Neural progenitor cell (in vitro differentiated cells): ENCODE data around the gene CDC5L. TPM values are rescaled to one million over a fixed set of nuclear protein-coding genes. Genes with fewer than 3 reads are reported as not detected.

Source experiments
- DNase-seq: peaks from one replicate; pipeline ENCODE4 v3.0.0-alpha.2; 2016; ENCODE audit warnings: low spot score
- H2AFZ ChIP-seq: fragments of 200-600 bp; sonication (generic); replicated peaks from 2 replicates; pipeline ENCODE4 v1.6.1; 2016; ENCODE audit warnings: antibody characterized with exemption
- H3F3A ChIP-seq: fragments of 200-600 bp; sonication (generic); 2 replicates; pipeline ENCODE4 v1.6.1; 2016; ENCODE audit warnings: antibody characterized with exemption, low read depth
- H3K27ac ChIP-seq: fragments of 200-600 bp; sonication (generic); 2 replicates; pipeline ENCODE4 v1.5.1; 2016; ENCODE audit warnings: mild to moderate bottlenecking
- H3K27me3 ChIP-seq: fragments of 200-600 bp; sonication (generic); 2 replicates; pipeline ENCODE4 v1.6.1; 2016; ENCODE audit warnings: mild to moderate bottlenecking, moderate library complexity
- H3K36me3 ChIP-seq: fragments of 200-600 bp; sonication (generic); 2 replicates; pipeline ENCODE4 v1.5.1; 2016
- H3K4me1 ChIP-seq: fragments of 200-600 bp; sonication (generic); 2 replicates; pipeline ENCODE4 v1.6.1; 2016; ENCODE audit warnings: mixed run types
- H3K4me2 ChIP-seq: fragments of 200-600 bp; sonication (generic); 2 replicates; pipeline ENCODE4 v1.6.1; 2016
- H3K4me3 ChIP-seq: fragments of 200-600 bp; sonication (generic); 2 replicates; pipeline ENCODE4 v1.5.1; 2016
- H3K79me2 ChIP-seq: fragments of 200-600 bp; sonication (generic); 2 replicates; pipeline ENCODE4 v1.6.1; 2016; ENCODE audit warnings: low read depth
- H3K9ac ChIP-seq: fragments of 200-600 bp; sonication (generic); 2 replicates; pipeline ENCODE4 v1.6.1; 2016
- H3K9me3 ChIP-seq: fragments of 200-600 bp; sonication (generic); 2 replicates; pipeline ENCODE4 v1.5.1; 2016; ENCODE audit warnings: low read depth
- H4K20me1 ChIP-seq: fragments of 200-600 bp; sonication (generic); 2 replicates; pipeline ENCODE4 v1.6.1; 2016; ENCODE audit warnings: low read depth
- H3K27ac Mint-ChIP-seq: 3 replicates; pipeline ENCODE4 v1.8.0; 2021; ENCODE audit warnings: mixed read lengths
- H3K27me3 Mint-ChIP-seq: 2 replicates; pipeline ENCODE4 v1.8.0; 2022; ENCODE audit warnings: low read depth, mild to moderate bottlenecking, inconsistent platforms, moderate library complexity, mixed read lengths; ENCODE audit not compliant: insufficient read depth
- H3K36me3 Mint-ChIP-seq: 3 replicates; pipeline ENCODE4 v1.8.0; 2021; ENCODE audit warnings: mixed read lengths
- H3K4me1 Mint-ChIP-seq: 3 replicates; pipeline ENCODE4 v1.8.0; 2021; ENCODE audit warnings: mixed read lengths
- H3K4me3 Mint-ChIP-seq: 3 replicates; pipeline ENCODE4 v1.8.0; 2021; ENCODE audit warnings: mild to moderate bottlenecking, moderate library complexity, mixed read lengths
- H3K9me3 Mint-ChIP-seq: 3 replicates; pipeline ENCODE4 v1.8.0; 2020; ENCODE audit warnings: mixed read lengths
- CTCF ChIP-seq: fragments of 200-600 bp; sonication (generic); IDR thresholded peaks from 2 replicates; pipeline ENCODE4 v1.5.1; 2017; ENCODE audit warnings: antibody characterized with exemption, mild to moderate bottlenecking
- EZH2 ChIP-seq: fragments of 200-600 bp; sonication (generic); IDR thresholded peaks from 2 replicates; pipeline ENCODE4 v1.6.1; 2017; ENCODE audit warnings: antibody characterized with exemption, mild to moderate bottlenecking, moderate library complexity
- EZH2phosphoT487 ChIP-seq: fragments of 200-600 bp; sonication (generic); IDR thresholded peaks from 2 replicates; pipeline ENCODE4 v1.6.1; 2017; ENCODE audit warnings: antibody characterized with exemption
- microRNA-seq: library from miRNA; unstranded; fragments of <30 nt; microRNA quantifications from one replicate; pipeline ENCODE4, GENCODE V29; 2016
- small RNA-seq: library from RNA; depleted of rRNA; stranded (forward); fragments of <200 nt; gene quantifications from one replicate; pipeline ENCODE3, GENCODE V24; 2015
- total RNA-seq: library from RNA; depleted of rRNA; stranded (reverse); fragments of >200 nt; gene quantifications from 2 replicates; pipeline ENCODE4 v1.2.3, GENCODE V29; 2015; ENCODE audit warnings: low replicate concordance

The CDC5L gene
- total RNA-seq, 1 donor from 2014 or later, result 53.6 TPM

GRCh38 chr6:44499609-44500008, 112.1 kb downstream of the CDC5L start:
- Histone ChIP-seq H3K27me3 (no peaks in the 10 kb centered on the region), H2AFZ (no peak overlapping the region), H3K4me3 (no peak overlapping the region), H3K9me3 (no peaks in the 10 kb centered on the region), H3K79me2 (no peaks in the 10 kb centered on the region), H3K9ac (no peak overlapping the region), H3F3A (no peaks in the 10 kb centered on the region), H3K27ac (no peak overlapping the region), H4K20me1 (no peaks in the 10 kb centered on the region), H3K36me3 (no peaks in the 10 kb centered on the region), H3K4me1 (peaks cover 4% of the 10 kb centered on the region), H3K4me2 (no peak overlapping the region)
- no peak overlapping the region for H3K27ac Mint-ChIP-seq
- DNase-seq, result no peak
- TF ChIP-seq EZH2phosphoT487, result no peak
- no peak for TF ChIP-seq CTCF
- TF ChIP-seq EZH2, result no peak
- peaks cover 15% of the 10 kb centered on the region for H3K4me1 Mint-ChIP-seq
- peaks cover 6% of the 10 kb centered on the region for H3K27me3 Mint-ChIP-seq
- no peaks in the 10 kb centered on the region for H3K36me3 Mint-ChIP-seq
- peaks cover 10% of the 10 kb centered on the region for H3K9me3 Mint-ChIP-seq
- no peak overlapping the region for H3K4me3 Mint-ChIP-seq

Small RNAs within 50 kb of the gene (microRNA-seq; reads per million reads assigned to microRNA genes)
- not detected for gene MIR4642

Small RNAs within 50 kb of the gene (small RNA-seq; reads per million reads assigned to genes)
- not detected for gene MIR4642

Other genes with a start within 250 kb of the CDC5L start
- 0.40 and 0.49 TPM in 2 replicates for gene CAPN11, start 228.9 kb upstream of the CDC5L start, total RNA-seq
- gene MYMX, start 170.8 kb upstream of the CDC5L start, total RNA-seq, result 0.54 and 1.5 TPM in 2 replicates
- gene SLC29A1, start 164.1 kb upstream of the CDC5L start, total RNA-seq, result 34.8 and 69.7 TPM in 2 replicates
- gene HSP90AB1, start 140.6 kb upstream of the CDC5L start, total RNA-seq, result 1,851 and 2,068 TPM in 2 replicates
- 33.9 and 47.0 TPM in 2 replicates for gene SLC35B2, start 130.2 kb upstream of the CDC5L start, total RNA-seq
- gene NFKBIE, start 122.2 kb upstream of the CDC5L start, total RNA-seq, result 5.1 and 15.5 TPM in 2 replicates
- 0.13 and 1.4 TPM in 2 replicates for gene TMEM151B, start 117.3 kb upstream of the CDC5L start, total RNA-seq
- gene AARS2, start 74.4 kb upstream of the CDC5L start, total RNA-seq, result 16.1 and 29.3 TPM in 2 replicates
- 0.25 TPM in 1 of 2 replicates, not detected in the other for gene SPATS1, start 45.1 kb upstream of the CDC5L start, total RNA-seq